ENCODE data around the gene ZNF169. TPM values are rescaled to one million over a fixed set of nuclear protein-coding genes. Genes with fewer than 3 reads are reported as not detected.
"Not testable (repeated sequence)": the region's sequence is repeated elsewhere in the genome, so short reads cannot be mapped to it uniquely, and the experiment has no call there.

ZNF169 gene
- total RNA-seq, 1 donor from 2014 or later, result 4.1 TPM

DNA sequence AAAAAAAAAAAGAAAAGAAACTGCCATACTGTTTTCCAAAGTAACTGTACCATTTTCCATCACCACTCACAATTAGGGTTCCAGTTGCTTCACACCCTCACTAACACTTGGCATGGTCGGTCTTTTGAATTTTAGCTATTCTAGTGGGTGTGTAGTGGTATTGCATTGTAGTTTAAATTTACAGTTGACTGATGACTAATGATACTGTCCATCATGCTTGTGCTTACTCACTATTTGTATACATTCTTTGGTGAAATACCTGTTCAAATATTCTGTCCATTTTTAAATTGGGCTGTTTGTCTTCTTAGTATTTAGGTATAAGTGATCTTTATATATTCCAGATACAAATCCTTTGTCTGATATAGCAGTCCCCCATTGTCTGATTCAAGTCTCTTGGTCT lies 36.2 kb upstream of the ZNF169 start:
- H3K36me3 Mint-ChIP-seq (ENCODE audit: low read depth, unreplicated experiment), result no peaks in the 10 kb centered on the region
- no peak overlapping the region for H3K4me3 Mint-ChIP-seq (ENCODE audit: unreplicated experiment)
- H3K4me1 Mint-ChIP-seq (ENCODE audit: low read depth, unreplicated experiment), result no peaks in the 10 kb centered on the region
- Histone ChIP-seq H2AFZ (ENCODE audit: low read depth, low read length) (no peak overlapping the region), H4K20me1 (ENCODE audit: insufficient read depth, low read length) (no peaks in the 10 kb centered on the region), H3K9me3 (ENCODE audit: insufficient read depth, low read depth, low read length) (no peaks in the 10 kb centered on the region), H3K4me2 (ENCODE audit: low read length) (no peak overlapping the region), H3K9ac (ENCODE audit: low read length) (no peak overlapping the region), H3K4me3 (ENCODE audit: insufficient read depth, low read depth, low read length) (no peak overlapping the region), H3K4me1 (ENCODE audit: insufficient read depth, low read length) (no peaks in the 10 kb centered on the region), H3K36me3 (ENCODE audit: insufficient read depth, low read length) (no peaks in the 10 kb centered on the region), H3K27me3 (ENCODE audit: insufficient read depth, low read length) (no peaks in the 10 kb centered on the region), H3K79me2 (ENCODE audit: insufficient read depth, low read length) (no peaks in the 10 kb centered on the region), H3K27ac (ENCODE audit: low read depth, low read length) (no peak overlapping the region)
- H3K27ac Mint-ChIP-seq (ENCODE audit: unreplicated experiment), result no peak overlapping the region
- TF ChIP-seq CTCF (IDR thresholded peaks at IDR 0.05; ENCODE audit: insufficient read depth, low read depth, low read length) (no peak), EZH2 (IDR thresholded peaks at IDR 0.05; ENCODE audit: insufficient read depth, low read length) (no peak)
- no peak for FAIRE-seq
- no peak for DNase-seq (ENCODE audit: low read depth)
- H3K9me3 Mint-ChIP-seq (ENCODE audit: unreplicated experiment), result peaks cover 6% of the 10 kb centered on the region
- H3K27me3 Mint-ChIP-seq (ENCODE audit: low read depth, unreplicated experiment), result peaks cover 10% of the 10 kb centered on the region

- FAIRE-seq; H3K9me3 Mint-ChIP-seq (ENCODE audit: unreplicated experiment); H3K36me3 ChIP-seq (ENCODE audit: insufficient read depth, low read length); H3K27me3 Mint-ChIP-seq (ENCODE audit: low read depth, unreplicated experiment); H3K27ac Mint-ChIP-seq (ENCODE audit: unreplicated experiment); H3K4me1 ChIP-seq (ENCODE audit: insufficient read depth, low read length); H3K4me3 Mint-ChIP-seq (ENCODE audit: unreplicated experiment); H3K9me3 ChIP-seq (ENCODE audit: insufficient read depth, low read depth, low read length); H3K27me3 ChIP-seq (ENCODE audit: insufficient read depth, low read length); H3K4me2 ChIP-seq (ENCODE audit: low read length); H3K79me2 ChIP-seq (ENCODE audit: insufficient read depth, low read length); H3K9ac ChIP-seq (ENCODE audit: low read length); H3K36me3 Mint-ChIP-seq (ENCODE audit: low read depth, unreplicated experiment); H4K20me1 ChIP-seq (ENCODE audit: insufficient read depth, low read length); H3K27ac ChIP-seq (ENCODE audit: low read depth, low read length); H2AFZ ChIP-seq (ENCODE audit: low read depth, low read length); H3K4me3 ChIP-seq (ENCODE audit: insufficient read depth, low read depth, low read length); DNase-seq (ENCODE audit: low read depth); H3K4me1 Mint-ChIP-seq (ENCODE audit: low read depth, unreplicated experiment): not testable (repeated sequence)
Measured at GRCh38 chr9:94225413-94225812, 33.7 kb upstream of the ZNF169 start.

- Histone ChIP-seq H3K79me2 (ENCODE audit: insufficient read depth, low read length) (no peaks in the 10 kb centered on the region), H3K4me3 (ENCODE audit: insufficient read depth, low read depth, low read length) (no peak overlapping the region), H3K27me3 (ENCODE audit: insufficient read depth, low read length) (peaks cover 2% of the 10 kb centered on the region), H3K27ac (ENCODE audit: low read depth, low read length) (no peak overlapping the region), H3K36me3 (ENCODE audit: insufficient read depth, low read length) (no peaks in the 10 kb centered on the region), H3K9me3 (ENCODE audit: insufficient read depth, low read depth, low read length) (peaks cover 2% of the 10 kb centered on the region), H2AFZ (ENCODE audit: low read depth, low read length) (no peak overlapping the region), H3K4me1 (ENCODE audit: insufficient read depth, low read length) (no peaks in the 10 kb centered on the region), H4K20me1 (ENCODE audit: insufficient read depth, low read length) (no peaks in the 10 kb centered on the region), H3K4me2 (ENCODE audit: low read length) (no peak overlapping the region), H3K9ac (ENCODE audit: low read length) (no peak overlapping the region)
- TF ChIP-seq EZH2 (IDR thresholded peaks at IDR 0.05; ENCODE audit: insufficient read depth, low read length) (no peak), CTCF (IDR thresholded peaks at IDR 0.05; ENCODE audit: insufficient read depth, low read depth, low read length) (no peak)
- no peaks in the 10 kb centered on the region for H3K36me3 Mint-ChIP-seq (ENCODE audit: low read depth, unreplicated experiment)
- peaks cover 4% of the 10 kb centered on the region for H3K9me3 Mint-ChIP-seq (ENCODE audit: unreplicated experiment)
- FAIRE-seq (no peak), DNase-seq (ENCODE audit: low read depth) (no peak)
- no peak overlapping the region for H3K27ac Mint-ChIP-seq (ENCODE audit: unreplicated experiment)
- H3K4me3 Mint-ChIP-seq (ENCODE audit: unreplicated experiment), result no peak overlapping the region
- H3K27me3 Mint-ChIP-seq (ENCODE audit: low read depth, unreplicated experiment), result no peaks in the 10 kb centered on the region
- no peaks in the 10 kb centered on the region for H3K4me1 Mint-ChIP-seq (ENCODE audit: low read depth, unreplicated experiment)
Measured at GRCh38 chr9:94228616-94229015, 30.5 kb upstream of the ZNF169 start.

Measured in astrocyte (in vitro differentiated cells and primary cell).